ENCODE results near the gene ARHGAP1. TPM values are rescaled to one million over a fixed set of nuclear protein-coding genes. Genes with fewer than 3 reads are reported as not detected.

ARHGAP1 gene
- total RNA-seq, 2 donors from 2014 or later: 88.1 to 117 TPM

- DNase-seq (ENCODE audit: low spot score): no peak
- no peak overlapping the region for H3K4me3 ChIP-seq
- H3K4me1 ChIP-seq: no peaks in the 10 kb centered on the region
- H3K27ac ChIP-seq: no peak overlapping the region
- H3K9me3 ChIP-seq: no peaks in the 10 kb centered on the region
- no peaks in the 10 kb centered on the region for H3K36me3 ChIP-seq
- no peak for TF ChIP-seq CTCF (IDR thresholded peaks at IDR 0.05)
- H3K27me3 ChIP-seq: no peaks in the 10 kb centered on the region
Observed at GRCh38 chr11:46736146-46736545, 35.7 kb upstream of the ARHGAP1 start.

- Histone ChIP-seq H3K27ac (no peak overlapping the region), H3K27me3 (no peaks in the 10 kb centered on the region), H3K9me3 (no peaks in the 10 kb centered on the region), H3K4me1 (no peaks in the 10 kb centered on the region), H3K36me3 (no peaks in the 10 kb centered on the region), H3K4me3 (no peak overlapping the region)
- TF ChIP-seq CTCF (IDR thresholded peaks at IDR 0.05): no peak
- no peak for DNase-seq (ENCODE audit: low spot score)
Observed at GRCh38 chr11:46733234-46733633, 32.8 kb upstream of the ARHGAP1 start.

- H3K27me3 ChIP-seq: no peaks in the 10 kb centered on the region
- DNase-seq (ENCODE audit: low spot score): no peak
Observed at GRCh38 chr11:46731545-46731944, 31.1 kb upstream of the ARHGAP1 start.

GRCh38 chr11:46729110-46730027 lies 28.9 kb upstream of the ARHGAP1 start:
- Histone ChIP-seq H3K27ac (no peak overlapping the region), H3K4me1 (no peaks in the 10 kb centered on the region), H3K4me3 (no peak overlapping the region), H3K36me3 (no peaks in the 10 kb centered on the region), H3K9me3 (no peaks in the 10 kb centered on the region), H3K27me3 (no peaks in the 10 kb centered on the region)
- no peak for TF ChIP-seq CTCF (IDR thresholded peaks at IDR 0.05)
- no peak for DNase-seq (ENCODE audit: low spot score)

More at GRCh38 chr11:46731545-46731944, 31.1 kb upstream of the ARHGAP1 start:
- Histone ChIP-seq H3K4me3 (no peak overlapping the region), H3K4me1 (no peaks in the 10 kb centered on the region), H3K36me3 (no peaks in the 10 kb centered on the region), H3K9me3 (no peaks in the 10 kb centered on the region), H3K27ac (no peak overlapping the region)
- TF ChIP-seq CTCF (IDR thresholded peaks at IDR 0.05): no peak

DNA sequence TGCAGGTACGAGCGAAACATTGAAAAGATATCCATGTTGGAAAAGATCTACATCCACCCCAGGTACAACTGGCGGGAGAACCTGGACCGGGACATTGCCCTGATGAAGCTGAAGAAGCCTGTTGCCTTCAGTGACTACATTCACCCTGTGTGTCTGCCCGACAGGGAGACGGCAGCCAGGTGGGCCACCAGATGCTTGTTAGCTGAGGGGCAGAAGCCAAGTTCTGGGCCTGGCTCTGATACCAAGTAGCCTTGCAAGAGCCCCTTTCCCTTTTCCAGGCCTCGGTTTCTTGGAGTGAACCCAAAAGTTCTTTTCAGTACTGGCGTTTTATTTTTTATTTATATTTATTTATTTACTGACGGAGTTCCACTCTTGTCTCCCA lies 28.2 kb upstream of the ARHGAP1 start:
- no peak for DNase-seq (ENCODE audit: low spot score)
- H3K27me3 ChIP-seq: no peaks in the 10 kb centered on the region
- H3K4me3 ChIP-seq: no peak overlapping the region
- H3K36me3 ChIP-seq: no peaks in the 10 kb centered on the region
- H3K27ac ChIP-seq: no peak overlapping the region
- H3K9me3 ChIP-seq: no peaks in the 10 kb centered on the region
- no peaks in the 10 kb centered on the region for H3K4me1 ChIP-seq
- TF ChIP-seq CTCF (IDR thresholded peaks at IDR 0.05): no peak

All from right atrium auricular region (tissue), 2 donors.